ENCODE results near the gene VPS13D.

Gene VPS13D

DNA sequence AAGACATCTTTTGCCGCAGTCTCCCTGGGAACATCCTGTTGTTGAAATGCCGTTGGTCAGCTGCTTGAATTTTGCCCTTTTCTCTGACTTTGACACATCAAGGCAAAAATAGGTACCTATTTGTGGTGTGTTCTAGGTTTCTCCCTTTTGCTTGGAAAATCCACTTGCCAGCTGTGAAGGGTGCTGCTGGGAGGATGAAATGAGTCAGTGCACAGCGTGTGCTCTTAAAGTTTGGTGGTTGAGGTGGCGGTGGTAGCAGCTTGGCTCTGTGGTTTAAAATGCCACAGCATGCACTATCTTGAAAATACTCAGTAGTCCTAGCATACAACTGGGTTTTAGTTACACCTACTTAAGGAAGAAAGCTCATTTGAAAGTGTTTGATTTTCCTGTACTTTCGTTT is 204.3 kb downstream of the VPS13D start:
- no peak for DNase-seq

DNA sequence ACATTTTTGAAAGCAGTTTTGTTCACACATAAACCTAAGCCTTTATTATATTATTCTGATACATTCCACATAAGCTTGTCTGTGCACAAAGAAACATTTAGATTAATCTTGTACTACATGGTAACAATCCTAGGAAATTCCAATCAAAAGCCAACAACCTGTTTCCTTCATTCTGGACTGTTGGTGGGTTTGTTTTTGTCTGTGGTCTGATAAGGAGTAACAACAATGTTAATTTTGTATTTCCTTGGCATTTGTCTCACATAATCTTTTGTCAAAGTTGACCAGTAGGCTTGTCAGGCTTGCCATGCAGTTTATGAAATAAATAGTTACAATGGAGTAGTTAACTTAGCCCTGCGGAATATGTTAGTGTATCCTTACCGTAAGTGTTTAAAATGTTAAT is 204.9 kb downstream of the VPS13D start:
- DNase-seq: no peak

DNA sequence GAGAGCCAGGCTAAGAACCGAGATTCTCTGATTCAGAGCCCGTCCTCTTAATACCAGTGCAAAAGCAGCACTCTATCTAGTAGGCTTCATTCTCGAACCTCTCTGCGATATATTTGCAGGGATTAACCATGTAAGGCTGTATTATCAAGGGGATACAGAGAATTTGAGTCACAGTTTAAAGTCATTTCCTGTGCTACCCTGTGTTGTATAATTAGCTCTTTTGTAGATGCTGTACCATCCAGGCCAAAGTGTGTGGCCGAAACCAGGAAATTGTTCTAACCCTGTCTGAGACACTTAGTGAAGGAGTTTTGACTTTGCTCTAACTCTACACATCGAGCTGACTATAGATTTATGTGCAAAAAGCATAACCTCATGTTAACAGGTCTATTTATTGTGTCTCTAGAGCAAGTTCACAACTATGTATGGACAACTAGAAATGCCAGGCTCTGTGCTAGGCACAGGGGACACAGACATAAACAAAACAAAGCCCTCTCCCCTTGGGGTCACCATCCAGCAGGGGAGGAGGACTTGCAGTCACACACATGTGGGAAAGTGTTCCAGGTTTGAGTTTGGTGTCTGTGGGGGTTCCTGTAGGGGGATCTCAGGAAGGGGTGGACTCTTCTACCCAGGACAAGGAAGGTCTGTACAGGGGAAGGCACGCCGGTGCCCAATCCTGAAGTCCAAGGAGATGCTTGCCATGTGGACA is 206.0 kb downstream of the VPS13D start:
- DNase-seq: no peak

DNA sequence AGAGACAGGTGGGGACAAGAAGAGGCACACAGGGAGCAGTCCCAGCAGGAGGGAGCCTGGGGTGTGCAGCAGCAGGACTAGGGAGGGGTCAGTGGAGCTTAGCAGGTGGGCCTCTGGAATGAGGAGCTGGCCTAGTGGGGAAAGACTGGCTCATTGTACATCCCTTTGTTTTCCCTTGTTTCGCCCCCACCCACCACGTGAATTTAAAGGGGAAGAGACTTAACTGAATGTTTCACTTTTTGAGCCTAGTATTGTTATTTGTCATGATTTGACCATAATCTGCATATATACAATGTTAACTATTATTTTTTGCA is 206.5 kb downstream of the VPS13D start:
- no peak for DNase-seq

DNA sequence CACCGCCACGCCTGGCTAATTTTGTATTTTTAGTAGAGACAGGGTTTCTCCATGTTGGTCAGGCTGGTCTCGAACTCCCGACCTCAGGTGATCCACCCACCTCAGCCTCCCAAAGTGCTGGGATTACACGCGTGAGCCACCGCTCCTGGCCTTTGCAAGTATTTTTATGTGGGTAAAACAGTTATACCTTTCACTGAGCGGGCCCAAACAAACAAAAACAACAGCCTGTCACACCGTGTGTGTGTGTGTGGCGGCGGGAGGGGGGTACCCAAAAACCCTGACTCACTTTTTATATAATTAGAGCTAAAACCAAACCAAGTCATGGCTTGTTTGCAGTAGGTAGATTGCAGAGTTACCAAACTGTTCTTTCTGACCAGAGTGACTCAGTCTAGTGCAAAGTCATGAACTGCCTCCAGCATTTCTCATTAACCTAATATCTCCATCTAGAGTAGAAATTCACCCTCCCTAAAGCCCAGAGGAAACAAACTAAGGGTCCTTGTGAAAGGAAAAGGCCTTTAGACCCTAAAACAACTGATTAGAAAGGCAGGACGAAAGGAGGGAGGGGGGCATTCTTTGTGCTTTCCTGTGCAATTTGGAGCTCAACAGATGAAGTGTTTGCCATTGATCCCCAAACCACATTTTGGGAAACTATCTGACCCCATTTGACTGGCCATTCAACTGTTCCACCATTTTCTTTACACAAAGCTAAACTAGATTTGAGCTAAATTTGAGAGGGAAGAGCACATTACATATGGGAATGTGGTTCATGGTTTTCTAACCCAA is 207.2 kb downstream of the VPS13D start:
- DNase-seq: no peak

DNA sequence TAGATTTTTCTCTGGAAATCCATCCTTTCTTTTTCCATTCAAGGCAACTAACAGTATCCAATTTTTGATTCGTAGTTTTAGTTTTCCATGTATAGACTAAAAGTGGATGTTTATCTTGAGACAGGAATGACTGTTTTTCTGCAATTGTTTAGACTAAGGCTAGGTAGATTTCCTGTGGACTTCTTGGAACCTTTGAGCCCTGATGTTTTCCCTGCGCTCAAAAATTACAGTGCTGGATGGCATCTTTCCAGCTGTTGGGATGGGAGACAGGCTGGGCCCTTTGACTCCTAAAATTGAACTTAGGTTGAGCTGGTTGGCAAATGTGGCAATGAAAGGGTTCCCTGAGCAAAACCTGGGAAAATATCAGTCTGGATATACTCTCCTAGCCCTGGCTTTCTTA is 207.8 kb downstream of the VPS13D start:
- DNase-seq: no peak

DNA sequence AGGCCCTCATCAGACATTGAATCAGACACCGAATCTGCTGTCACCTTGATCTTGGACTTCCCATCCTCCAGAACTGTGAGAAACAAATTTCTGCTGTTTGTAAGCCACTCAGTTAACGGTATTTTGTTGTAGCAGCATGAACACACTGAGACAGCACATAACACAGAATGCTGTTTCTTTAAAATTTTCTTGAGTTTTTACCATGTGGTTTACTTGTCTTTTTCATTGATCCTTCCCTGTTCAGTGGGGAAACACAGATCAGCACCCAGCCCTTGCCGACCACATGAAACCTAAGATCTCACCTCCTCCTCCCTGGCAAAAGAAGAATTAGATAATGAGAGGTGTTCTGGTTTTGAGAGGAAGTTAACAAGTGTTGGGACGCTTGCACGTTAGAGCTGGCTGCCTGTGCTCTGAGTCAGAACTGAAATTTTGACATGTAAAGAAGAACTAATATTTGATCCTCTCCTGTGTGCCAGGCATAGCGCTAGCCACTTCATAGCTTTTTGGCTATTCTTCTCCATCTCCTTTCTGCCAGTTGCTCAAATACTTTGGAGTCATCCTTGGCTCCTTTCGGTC is 208.6 kb downstream of the VPS13D start:
- no peak for DNase-seq

DNA sequence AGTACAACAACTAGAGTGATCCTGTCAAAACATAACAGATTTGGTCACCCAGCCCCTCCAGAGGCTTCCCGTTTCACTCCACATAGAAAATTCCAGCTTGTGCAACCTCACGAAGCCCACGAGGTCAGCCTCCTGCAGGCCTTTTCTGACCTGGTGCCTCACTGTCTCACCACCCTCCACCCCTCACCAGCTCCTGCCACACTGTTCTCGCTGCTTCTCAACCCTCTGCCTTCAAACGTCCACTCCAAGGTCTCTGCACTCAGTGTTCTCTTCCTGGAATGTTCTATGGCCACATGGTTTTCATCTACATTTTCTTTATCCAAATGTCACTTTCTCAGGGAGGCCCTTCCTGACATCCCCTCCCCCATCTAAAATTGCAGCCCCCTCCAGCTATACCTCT is 209.2 kb downstream of the VPS13D start:
- no peak for DNase-seq

DNA sequence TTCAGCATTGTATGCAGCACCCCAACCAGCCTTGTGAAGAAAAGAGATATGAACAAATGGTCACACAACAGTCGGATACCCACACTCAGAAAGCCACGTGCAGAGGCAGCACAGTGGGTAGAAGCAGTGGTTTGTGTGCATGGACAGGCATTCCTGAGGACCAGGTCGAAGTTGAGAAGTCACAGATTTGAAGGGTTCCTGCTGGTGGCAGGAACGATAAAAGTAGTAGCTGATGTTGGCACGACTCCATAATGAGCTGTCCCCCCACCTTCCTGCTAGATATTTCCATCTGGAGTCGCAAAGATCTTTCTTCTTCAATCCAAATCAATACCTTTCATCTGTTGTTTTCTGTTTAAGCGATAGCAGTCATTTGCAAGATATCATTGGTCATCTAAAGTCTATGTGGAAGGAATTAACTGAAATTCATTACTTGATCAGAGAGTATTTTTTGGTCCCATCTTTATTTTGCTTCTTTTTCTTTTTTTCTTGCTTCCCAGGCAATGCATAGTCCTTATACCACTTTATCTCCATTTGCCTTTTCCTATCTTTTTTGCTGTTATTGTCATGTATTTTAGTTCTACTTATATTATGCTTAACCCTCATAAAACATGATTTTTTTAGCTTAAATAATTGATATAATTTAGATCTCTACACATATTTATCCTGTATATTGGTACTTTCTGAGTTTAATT is 211.7 kb downstream of the VPS13D start:
- no peak for DNase-seq

DNA sequence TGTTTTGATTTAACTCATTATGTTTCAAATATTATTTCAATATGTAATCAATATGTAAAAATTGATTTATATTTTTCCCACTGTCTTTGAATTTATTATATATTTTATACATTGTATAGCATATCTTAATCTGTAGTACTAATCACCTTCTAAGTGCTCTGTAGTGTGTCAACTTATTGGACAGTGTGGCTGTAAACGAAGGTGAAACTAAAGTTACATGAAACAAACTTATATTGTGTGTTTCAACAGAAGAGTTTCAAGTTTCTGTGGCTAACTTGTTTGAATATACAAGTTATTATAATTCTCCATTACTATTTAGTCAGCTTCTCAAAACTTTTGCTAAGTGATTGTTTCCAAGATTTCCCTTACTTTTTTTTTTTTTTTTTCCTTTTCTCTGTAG is 212.4 kb downstream of the VPS13D start:
- no peak for DNase-seq

DNA sequence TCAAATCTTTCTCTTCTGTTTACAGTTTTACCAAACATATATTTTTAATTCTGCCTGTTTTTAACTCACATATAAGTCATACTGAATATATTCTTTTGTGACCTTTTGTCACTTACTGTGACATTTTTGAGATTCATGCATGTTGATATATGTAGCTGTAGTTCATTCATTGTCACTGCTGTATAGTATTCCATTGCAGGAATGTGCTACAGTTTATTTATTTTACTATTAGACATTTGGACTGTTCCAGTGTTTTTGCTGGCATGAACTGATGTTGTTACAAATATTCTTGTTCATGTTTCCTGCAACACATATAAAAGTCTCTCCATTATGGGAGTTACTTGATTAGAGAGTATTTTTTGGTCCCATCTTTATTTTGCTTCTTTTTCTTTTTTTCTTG is 213.3 kb downstream of the VPS13D start:
- no peak for DNase-seq

DNA sequence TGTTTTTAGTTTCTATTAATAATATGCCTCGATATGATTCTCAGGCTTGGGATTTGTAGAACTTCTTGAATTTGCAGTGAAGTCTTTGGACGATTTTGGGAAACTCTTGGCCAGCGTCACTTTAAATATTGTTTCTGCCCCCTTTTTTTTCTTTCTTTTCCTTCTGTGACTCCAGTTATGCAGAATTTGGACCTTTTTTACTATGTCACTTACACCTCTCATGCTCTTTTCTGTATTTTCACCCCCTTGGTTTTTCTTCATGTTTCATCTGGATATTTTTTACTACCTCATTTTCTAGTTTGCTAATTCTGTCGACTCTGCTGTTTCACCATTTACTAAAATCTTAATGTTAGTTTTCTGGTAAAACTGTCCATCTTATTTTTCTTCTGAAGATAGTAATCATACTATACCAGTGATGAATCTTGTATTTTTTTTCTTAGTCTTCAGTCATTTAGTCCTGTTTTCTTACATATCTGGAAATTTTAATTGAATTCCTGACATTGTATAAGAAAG is 214.6 kb downstream of the VPS13D start:
- no peak for DNase-seq

DNA sequence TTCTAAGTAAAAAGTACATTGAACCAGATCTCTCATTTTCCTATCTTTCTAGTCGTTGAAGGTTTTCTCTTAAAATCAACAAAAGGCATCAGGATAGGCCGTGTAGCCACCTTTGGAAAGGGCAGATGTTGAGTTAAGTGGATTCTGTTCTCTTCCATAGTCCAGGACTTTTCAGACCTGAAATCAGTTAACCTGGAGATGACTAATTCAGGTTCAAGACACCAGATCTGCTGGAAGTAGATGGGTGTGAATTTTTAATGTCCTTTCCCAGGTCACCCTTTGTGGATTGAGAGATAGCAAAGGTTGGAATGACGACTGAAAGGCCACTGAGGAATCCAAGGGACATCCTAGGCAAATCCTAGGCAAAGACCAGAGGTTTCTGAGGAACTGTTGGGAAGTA is 215.4 kb downstream of the VPS13D start:
- no peak for DNase-seq

DNA sequence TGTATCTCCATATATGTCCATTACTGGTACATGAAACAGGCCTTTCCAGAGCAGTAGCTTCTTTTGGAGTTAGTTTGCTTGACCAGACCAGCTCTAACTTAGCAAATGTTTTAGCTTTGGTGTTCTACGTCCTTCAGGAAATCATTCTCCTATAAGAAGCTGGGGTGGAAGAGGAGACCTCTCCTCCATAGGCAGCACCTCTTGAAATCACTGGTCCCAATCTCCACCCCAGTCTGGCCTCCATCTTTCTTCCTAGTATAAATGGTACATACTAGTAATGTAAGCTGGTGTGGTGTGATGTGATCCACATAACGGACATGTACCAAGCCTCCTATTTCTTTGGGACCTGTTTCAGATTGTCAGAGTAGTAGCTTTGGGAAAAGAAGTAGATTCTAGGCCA is 216.8 kb downstream of the VPS13D start:
- no peak for DNase-seq

DNA sequence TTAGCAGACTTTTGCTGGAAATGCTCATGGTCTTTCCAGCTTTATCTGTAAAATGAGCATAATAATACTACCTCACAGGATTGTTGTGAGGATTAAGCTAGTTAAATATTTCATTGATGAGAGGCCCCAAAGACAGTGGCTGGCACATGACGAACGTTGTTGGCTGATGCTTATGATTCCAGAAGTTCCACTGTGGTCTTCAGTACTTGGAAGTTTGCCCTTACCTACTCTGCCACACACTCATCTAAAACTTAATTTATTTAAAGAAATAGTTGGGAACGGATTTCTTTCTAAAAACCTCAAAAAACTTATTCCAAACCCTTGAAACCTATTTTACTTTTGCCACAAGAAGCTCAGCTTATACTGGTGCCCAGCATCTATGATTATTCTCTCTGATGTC is 217.5 kb downstream of the VPS13D start:
- DNase-seq: no peak

DNA sequence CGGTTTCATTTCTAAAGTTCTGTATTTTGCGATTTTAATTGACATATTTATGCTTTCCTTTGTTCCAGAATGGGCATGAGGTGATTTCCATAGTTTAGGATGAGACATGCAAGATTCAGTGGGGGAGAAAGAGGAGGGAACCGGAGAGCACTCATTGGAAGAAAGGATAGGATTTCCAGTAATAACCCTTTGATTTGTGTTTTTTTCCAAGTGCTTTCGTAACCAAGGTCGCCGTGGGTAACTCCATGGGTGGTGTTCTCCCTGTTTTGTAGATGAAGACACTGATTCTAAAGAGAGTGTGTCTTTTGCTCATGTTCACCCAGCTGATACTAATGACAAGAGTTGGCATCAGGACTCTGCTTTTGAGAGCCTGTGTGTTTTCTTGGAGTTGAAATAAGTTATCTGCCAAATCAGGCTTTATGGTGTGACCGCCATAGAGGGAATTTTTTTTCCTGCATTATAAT is 218.1 kb downstream of the VPS13D start:
- no peak for DNase-seq

DNA sequence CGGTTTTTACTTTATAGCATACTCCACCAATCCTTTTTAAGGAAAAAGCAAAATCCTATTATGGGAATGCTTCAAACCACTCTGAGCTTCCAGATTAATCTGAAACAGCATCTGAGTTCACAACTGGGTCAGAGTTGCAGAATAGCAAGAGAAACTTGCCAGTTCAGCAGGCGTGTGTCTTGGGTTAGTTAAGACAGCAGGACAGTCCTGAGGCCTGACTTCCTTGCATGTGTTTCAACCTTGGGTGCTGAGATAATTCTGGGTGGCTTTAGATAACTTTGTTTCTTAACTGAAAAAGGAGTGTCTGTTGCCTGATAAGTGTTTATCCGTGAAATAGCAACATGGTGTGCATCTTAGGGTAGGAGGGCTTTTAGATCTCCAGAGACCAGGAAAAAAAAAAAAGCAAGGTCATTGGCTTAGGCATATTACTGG is 218.9 kb downstream of the VPS13D start:
- no peak for DNase-seq

DNA sequence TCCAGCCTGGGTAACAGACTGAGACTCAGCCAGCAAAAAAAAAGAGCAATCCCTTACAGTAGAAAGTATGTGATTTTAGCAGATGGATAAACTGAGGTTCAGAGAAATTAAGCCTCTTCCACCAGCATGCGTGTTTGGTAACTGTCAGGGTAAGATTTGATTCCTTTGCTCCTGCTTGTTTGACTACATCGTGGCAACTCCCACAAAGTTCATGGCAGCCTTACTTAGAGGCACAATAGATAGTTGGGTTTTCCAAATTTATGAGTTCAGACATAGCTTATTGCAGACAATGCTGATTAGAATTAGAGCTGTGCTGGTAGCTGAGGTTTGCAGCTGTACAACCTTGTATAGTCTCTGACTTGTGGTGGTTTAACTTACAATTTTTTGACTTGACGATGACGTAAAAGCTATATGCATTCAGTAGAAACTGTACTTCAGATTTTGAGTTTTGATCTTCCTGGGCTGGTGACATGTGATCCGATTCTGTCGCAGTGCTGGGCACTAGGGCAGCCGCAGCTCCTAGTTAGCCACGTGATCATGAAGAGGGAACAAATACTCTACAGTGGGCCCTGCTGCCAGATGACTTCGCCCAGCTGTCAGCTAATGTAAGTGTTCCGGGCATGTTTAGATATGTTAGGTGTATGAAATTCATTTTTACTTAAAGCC is 220.4 kb downstream of the VPS13D start:
- no peak for DNase-seq

DNA sequence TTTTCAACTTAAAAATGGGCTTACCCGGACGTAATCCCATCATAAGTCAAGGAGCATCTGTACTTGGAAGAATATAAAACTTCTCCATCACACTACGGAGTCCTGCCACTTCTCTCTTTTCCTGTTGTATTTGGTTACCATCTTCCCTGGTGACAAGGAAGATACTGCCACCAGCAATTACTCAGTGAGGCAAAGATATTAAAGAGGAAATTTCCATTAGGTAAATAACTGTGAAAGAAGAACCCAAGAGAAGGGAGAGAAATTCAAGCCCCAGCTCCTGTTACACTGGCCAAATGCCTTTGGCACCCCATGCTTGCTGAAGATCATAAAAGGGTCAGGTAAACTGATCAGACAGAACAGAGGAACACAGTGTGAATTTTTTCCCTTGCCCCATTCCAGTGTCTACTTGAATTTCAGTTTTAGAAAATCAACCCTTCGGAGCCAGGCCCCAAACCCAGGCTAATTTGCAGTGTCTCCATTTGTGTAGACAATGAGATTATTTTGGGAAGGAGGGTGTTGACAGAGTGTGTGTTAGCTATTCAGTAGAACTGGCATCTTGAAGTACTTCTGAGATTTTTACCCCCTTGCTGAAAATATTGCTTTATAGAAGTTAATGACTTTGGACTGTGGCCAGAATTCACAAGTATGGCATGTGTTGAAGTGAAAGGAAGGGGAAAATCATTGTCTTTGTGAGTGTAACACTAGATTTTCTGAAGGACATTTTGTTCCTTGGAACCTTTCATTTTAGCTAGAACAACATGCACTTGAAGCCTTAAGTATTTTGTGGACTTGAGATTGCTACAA is 221.1 kb downstream of the VPS13D start:
- DNase-seq: no peak

DNA sequence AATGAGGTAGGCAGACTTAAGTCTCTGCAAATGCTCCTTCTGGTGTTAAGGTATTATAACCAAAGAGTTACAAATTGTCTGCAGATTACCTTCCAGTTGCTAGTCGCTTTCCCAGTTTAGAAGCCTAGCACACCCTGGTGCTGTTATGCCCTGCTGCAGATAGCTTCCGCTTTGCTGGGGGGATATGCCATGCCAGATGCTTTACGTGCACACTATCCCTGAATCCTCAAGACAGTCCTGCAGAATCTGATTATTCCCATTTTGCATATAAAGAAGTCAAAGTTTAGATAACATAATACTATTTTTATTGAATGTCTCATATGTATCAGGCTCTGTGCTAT is 221.7 kb downstream of the VPS13D start:
- no peak for DNase-seq

DNA sequence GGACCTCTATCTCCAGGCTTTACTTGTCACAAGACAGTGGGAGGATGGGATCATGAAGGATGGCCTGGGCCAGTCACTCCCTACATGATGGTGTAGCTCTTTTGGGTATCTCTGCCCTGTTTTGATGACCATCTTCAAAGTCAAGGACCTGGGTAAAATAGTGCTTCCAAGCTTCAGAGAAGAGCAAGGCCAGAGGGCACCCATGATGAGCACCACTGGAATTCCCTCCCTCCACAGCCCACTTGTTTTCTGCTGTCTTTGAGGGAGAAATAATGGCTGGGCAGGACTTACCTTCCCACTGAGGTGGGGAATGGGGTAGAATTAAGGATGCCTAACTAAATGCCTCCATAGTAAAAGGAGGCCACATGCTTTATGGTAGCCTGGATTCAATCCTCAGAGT is 222.4 kb downstream of the VPS13D start:
- no peak for DNase-seq
